GM21515 (cell line): ENCODE measurements around the gene EPHA6.
A peak's percentile ranks its signal among the peaks of the same experiment; 100 is the strongest.

Experiments
- ATAC-seq: cut with Tn5 transposase; IDR thresholded peaks from one replicate; pipeline ENCODE4 v1.9.1; 2021; ENCODE audit not compliant: unreplicated experiment

Gene EPHA6

GRCh38 chr3:97763586-97764406 lies 949.4 kb downstream of the EPHA6 start:
- ATAC-seq, result peak; percentile 45

- peak; percentile 97 for ATAC-seq
Measured at GRCh38 chr3:97764407-97765238, 950.2 kb downstream of the EPHA6 start, which contains the start of gene ARL6. Gene ARL6, plus strand, starts transcription at chr3:97764758. Its CDS starts 3,350 bp downstream, at chr3:97768108.

GRCh38 chr3:97765336-97765735 lies 950.9 kb downstream of the EPHA6 start:
- ATAC-seq, result no peak

- ATAC-seq, result no peak
Measured at GRCh38 chr3:97772926-97773325, 958.5 kb downstream of the EPHA6 start.

- no peak for ATAC-seq
Measured at GRCh38 chr3:97778152-97778551, 963.8 kb downstream of the EPHA6 start.

GRCh38 chr3:97793420-97794019 lies 979.1 kb downstream of the EPHA6 start:
- peak; percentile 79 for ATAC-seq

GRCh38 chr3:97795951-97796350 lies 981.6 kb downstream of the EPHA6 start:
- ATAC-seq, result no peak
